HCEC 1CT (cell line): ENCODE measurements around the gene NPAS3.

Experiments used
- DNase-seq: peaks from one replicate; pipeline ENCODE4 v3.0.0-alpha.2; 2017

NPAS3 gene

DNA sequence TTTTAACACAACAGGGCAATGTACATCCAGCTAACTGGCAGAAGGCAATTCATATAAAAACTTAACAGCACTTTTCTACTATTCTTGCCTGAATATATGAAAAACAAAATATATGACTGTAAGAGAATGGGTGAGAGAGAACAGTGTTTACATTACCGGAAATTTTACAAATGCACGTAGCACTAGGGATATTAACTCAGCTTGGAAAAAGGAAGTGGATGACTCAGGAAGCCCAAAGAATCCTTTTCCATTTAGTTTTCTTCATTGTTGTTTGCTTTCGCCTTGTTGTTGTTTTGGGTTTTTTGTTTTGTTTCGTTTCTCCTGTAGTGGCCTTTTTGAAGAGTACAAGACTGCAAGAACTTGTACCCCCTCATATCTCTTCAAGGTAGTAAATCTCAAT, 716.7 kb downstream of the NPAS3 start:
- no peak for DNase-seq

DNA sequence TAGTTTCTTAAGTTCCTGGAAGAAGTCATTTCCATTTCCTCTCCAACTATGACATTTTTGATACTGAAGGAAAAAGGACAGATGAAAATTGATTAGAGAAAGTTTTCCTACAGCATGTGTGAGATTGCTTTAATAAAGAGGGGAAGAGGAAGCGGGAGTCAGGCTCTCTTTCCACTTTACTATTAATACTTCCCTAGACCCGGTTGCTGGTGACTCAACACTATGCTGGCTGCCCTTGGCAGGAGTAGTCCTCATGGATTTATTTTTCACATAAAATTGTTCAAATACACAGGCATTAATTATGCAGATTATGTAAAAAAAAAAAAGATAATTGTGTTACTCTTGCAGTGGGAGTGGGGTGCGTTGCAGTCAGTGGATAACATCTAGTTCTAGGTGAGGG, 718.8 kb downstream of the NPAS3 start:
- DNase-seq = no peak

- no peak for DNase-seq
Measured at GRCh38 chr14:33660248-33660647, 721.6 kb downstream of the NPAS3 start.

DNA sequence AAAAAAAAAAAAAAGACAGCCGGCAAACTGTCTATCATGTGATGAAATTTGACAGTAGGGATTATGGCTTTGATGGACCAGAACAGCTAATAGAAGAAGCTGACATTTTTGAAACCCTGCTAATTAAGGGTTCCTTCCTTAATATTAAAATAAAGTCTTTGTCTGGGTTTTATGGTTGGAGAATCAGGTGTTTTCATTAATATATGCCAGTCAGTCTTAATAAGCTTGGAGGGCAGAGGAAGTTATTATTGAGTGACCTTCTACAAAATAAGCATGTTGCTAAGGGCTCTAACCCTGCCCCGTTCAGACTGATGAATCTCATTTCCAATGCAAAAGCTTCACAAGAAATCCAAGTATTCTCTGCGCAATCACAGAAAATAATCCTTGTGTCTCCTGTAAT, 722.4 kb downstream of the NPAS3 start:
- DNase-seq = no peak

DNA sequence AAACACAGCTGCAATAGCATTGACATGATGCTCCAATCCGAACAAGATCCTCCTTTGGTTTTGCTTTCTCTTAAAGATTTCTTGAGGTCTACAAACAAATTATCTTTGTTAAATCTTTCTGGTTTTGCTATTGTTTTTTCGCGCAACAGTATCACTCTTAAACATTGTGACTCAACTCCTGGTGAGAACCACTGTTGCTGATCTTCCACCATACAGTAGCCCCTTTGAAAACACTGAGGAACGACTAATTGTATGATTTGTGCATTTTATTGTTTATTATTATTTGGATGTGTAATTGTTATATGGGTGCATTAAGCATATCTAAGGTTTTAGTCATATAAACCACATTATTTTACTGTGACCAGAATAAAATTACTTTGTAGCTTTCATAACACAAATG, 729.4 kb downstream of the NPAS3 start:
- no peak for DNase-seq

DNA sequence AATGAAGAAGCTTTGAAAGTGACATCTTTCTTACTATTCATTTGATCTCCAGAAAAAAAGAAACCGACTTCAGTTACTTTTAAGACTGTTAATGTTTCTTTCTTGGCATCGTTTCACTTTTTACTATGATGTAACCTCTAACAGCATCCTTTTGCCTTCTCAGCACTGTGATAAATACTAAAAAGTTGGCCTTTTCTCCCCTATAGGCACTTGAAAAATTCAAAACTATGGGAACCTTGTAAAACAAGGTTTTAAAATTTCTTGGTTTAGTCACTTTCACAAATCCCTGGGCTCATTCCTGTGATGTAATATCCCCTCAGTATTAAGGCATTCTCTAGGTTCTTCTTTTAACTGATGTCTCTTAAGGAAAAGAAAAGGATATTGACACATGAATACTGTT, 730.4 kb downstream of the NPAS3 start:
- DNase-seq = no peak

GRCh38 chr14:33670235-33670634, 731.6 kb downstream of the NPAS3 start:
- no peak for DNase-seq

DNA sequence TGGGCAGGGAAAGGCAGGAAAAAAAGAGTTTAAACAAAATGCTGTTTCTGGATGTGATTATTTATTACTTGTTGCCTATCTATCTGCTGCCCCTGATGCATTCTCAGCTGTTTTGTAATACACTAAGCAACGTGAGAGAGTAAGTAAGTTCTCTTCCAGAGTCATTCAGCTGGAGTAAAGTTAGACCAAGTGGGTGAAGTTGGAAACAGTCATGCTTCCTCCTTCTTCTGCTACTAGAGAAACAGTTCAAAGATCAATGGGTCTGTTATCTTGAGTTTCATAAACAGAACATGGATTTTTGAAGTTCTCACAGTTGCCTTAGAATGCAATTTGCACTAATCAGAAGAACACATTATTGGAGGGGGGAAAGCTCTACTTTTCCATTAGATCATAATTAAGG, 732.9 kb downstream of the NPAS3 start:
- no peak for DNase-seq

DNA sequence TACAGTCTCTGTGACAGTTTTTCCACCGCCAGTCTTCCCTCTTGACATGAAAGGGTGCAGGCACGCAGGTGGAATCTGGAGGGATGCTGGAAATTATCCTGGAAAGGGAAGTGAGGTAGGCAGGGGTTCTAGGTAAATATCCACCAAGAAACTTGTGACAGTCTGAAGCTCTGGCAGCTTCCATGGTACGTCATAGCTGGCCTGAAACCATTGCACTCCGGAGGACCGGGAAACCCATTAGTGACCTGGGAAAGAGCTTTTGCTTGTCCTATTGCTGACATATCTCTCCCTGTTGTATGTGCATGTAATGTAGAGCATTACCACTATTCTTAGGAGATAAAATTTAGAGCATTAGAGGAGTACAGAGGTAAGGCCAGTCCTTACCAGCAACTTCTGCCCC, 736.2 kb downstream of the NPAS3 start:
- DNase-seq = no peak

GRCh38 chr14:33675415-33676130, 736.9 kb downstream of the NPAS3 start:
- DNase-seq = no peak

DNA sequence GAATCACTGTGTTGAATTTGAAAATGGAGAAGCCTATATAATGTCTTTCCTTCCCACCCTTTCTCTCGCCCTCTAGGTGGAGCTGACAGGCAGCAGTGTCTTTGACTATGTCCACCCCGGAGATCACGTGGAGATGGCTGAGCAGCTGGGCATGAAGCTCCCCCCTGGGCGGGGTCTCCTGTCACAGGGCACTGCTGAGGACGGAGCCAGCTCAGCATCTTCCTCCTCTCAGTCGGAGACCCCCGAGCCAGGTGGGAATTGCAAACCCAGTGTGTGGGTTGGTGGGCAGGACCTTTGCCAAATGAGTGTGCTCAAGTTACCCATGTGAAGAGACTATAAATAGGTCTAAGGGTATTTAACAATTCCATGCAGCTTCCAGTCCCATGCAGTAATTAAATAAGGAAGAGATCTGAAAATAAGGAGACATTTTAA, 737.5 kb downstream of the NPAS3 start:
- no peak for DNase-seq

DNA sequence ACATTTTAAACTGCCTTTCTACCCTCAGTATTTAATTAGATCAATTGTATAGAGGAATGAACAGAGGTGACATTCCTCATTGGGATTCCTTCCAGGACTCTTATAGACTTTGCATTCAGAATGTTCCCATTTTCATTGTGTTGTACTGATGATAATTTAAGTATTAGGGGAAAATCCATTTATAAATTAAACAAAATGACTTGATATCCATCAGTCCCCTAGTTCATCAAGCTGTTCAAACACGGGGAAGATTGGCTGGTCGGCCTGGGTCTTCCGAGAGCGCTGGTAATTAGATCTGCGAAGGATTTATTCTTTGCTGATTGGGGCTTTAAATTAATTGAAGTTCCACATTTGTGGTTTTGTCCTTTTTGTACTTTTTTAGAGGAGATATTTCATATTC, 738.2 kb downstream of the NPAS3 start:
- DNase-seq = no peak

DNA sequence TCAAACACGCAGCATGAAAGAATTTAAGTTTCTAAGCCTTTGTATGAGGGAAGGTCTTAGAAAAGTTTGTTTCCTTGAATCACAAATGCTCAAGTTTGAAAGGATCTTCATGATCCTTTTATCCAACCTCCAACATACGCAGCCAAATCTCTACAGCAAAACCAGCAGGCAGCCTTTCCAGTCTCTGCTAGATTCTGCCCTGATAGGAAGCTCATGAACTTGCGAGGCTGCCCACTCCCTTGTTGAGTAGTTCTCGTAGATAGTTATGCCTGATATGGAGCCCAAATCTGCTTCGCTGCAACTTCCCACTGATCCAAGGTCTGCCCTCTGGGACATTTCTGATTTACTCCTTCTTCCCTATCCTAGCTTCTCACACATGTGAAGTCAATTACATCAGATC, 739.3 kb downstream of the NPAS3 start:
- no peak for DNase-seq

- no peak for DNase-seq
Measured at GRCh38 chr14:33679025-33679424, 740.3 kb downstream of the NPAS3 start.

- no peak for DNase-seq
Measured at GRCh38 chr14:33679461-33680225, 741.0 kb downstream of the NPAS3 start.

DNA sequence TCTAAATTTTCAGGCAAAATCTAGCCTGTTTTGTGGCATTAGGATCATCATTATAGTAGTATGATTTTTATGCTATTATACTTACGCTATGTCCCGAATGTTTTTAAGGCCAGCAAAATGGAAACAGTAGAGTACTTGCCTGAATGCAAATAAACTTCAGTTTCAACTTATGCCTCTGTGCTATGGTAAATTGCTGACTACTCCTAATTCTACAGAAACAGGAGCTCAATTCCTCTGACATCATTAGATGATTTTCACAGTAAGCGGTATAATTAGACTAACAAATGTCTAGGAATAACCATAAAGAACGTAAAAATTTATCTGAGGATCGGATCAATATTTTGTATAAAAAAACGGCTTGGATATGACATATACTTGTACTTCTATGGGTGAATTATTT, 742.2 kb downstream of the NPAS3 start:
- DNase-seq = no peak

- no peak for DNase-seq
Measured at GRCh38 chr14:33682760-33683159, 744.1 kb downstream of the NPAS3 start.

DNA sequence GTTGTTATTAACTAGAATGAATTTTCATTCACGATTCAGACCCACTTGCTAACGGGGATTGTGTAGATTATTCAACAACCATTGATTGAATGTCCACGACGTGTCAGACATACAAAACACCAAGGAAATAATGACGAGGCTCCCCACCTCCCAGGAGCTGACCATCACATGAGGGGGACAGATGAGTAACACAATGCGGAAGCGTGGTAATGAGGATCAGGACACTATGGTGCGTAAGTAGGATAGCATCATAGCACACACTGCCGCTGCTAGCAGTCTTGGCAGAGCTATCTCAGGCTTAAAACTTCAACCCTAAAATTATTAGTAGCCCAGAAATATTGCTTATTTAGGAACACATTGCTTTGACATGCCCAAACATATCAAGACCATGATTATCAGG, 746.3 kb downstream of the NPAS3 start:
- no peak for DNase-seq

- DNase-seq = no peak
Measured at GRCh38 chr14:33685698-33686097, 747.0 kb downstream of the NPAS3 start.

DNA sequence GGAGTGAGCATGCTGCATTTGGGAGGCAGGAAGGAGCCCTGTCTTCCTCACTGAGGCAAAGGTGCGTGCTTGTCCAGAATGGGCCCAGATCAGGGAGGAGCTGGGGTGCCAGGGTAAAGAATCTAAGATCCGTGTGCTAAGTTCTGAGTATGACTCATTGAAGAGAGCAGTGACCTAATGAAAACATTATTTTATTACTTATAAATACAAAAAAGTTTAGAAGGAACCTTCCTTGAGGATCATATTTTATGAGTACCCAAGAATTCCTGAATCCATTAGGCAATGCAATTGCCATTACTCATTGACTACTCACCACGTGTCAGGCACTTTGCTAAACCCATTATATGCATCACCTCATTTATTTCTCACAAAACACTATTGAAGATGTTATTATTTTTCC, 747.5 kb downstream of the NPAS3 start:
- DNase-seq = no peak

- no peak for DNase-seq
Measured at GRCh38 chr14:33686856-33687255, 748.2 kb downstream of the NPAS3 start.

DNA sequence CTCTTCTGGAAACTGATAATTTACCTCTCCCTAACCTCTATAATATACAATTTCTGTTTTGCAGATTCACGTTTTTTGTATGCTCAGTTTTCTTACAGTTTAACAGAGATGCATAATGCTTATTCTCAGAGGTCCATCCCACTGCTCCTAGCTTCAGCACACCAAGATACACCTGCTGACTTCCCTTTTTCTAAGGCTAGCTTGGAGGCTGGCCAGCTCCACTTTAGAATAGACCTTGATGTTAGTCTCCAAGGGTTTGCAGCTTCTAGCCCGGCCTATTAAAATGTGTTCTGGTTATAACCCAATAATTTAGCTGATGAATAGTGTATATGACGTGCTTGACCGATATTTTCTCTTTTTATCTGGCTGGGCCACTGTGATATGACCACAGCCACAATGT, 751.0 kb downstream of the NPAS3 start:
- no peak for DNase-seq

DNA sequence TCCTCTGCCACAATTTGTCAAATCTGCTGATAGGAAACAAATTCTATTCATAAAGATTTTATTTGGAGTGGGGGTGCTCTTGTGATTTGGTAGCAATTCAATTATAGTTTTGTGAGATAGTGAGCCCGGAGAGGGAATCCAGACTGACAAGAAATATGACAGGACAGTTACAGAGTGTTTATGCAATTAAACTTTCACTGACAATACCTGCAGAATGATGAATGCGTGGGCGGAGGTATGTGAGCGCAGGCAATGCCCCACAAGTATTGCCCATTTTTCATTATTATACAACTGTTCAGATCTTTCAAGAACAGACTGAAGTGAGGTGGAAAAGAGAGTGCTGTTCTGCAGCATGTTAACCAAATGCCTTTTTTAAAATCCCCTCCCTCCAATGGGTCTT, 753.2 kb downstream of the NPAS3 start:
- no peak for DNase-seq

GRCh38 chr14:33692762-33693161, 754.1 kb downstream of the NPAS3 start:
- no peak for DNase-seq

- DNase-seq = no peak
Measured at GRCh38 chr14:33693237-33693636, 754.6 kb downstream of the NPAS3 start.
